ENCODE results near the gene CCL25. TPM values are rescaled to one million over a fixed set of nuclear protein-coding genes. Genes with fewer than 3 reads are reported as not detected.

The CCL25 gene
- total and polyA plus RNA-seq, 9 of the 15 experiments (the other 6 are each of a cell fraction or from before 2014, with no cell fraction given): 0.15 TPM; not detected in 8

DNA sequence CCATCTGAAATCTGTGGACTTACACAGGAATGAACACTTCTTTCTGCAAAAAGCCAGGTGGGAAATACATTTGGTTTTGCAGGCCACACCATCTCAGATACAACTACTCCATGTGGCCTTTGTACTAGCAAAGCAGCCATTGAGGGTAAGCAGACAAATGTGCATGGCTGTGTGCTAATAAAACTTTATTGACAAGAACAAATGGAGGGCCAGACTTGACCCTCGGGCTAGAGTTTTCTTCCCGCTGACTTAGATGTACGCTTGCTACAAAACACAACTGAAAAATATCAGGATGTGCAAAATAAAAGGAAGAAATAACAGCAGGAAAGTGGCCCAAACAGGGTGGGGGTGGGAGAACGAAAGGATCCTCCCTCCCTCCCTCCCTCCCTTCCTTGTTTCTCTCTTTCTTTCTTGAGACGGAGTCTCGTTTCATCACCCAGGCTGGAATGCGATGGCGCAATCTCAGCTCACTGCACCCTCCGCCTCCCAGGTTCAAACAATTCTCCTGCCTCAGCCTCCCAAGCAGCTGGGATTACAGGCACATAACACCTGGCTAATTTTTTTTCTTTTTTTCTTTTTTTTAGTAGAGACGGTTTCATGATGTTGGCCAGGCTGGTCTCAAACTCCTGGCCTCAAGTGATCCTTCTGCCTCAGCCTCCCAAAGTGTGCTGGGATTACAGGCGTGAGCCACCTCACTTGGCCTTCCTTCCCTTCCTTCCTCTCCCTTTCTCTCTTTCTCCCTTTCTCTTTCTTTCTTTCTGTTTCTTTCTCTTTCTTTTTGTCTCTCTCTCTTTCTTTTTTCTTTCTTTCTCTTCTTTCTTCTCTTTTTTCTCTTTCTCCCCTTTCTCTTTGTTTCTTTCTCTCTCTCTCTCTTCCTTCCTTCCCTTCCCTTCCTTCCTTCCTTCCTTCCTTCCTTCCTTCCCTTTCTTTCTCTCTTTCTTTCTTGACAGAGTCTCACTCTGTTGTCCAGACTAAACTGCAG, 29.3 kb downstream of the CCL25 start (continued):
- TF ChIP-seq, protein P1, sequence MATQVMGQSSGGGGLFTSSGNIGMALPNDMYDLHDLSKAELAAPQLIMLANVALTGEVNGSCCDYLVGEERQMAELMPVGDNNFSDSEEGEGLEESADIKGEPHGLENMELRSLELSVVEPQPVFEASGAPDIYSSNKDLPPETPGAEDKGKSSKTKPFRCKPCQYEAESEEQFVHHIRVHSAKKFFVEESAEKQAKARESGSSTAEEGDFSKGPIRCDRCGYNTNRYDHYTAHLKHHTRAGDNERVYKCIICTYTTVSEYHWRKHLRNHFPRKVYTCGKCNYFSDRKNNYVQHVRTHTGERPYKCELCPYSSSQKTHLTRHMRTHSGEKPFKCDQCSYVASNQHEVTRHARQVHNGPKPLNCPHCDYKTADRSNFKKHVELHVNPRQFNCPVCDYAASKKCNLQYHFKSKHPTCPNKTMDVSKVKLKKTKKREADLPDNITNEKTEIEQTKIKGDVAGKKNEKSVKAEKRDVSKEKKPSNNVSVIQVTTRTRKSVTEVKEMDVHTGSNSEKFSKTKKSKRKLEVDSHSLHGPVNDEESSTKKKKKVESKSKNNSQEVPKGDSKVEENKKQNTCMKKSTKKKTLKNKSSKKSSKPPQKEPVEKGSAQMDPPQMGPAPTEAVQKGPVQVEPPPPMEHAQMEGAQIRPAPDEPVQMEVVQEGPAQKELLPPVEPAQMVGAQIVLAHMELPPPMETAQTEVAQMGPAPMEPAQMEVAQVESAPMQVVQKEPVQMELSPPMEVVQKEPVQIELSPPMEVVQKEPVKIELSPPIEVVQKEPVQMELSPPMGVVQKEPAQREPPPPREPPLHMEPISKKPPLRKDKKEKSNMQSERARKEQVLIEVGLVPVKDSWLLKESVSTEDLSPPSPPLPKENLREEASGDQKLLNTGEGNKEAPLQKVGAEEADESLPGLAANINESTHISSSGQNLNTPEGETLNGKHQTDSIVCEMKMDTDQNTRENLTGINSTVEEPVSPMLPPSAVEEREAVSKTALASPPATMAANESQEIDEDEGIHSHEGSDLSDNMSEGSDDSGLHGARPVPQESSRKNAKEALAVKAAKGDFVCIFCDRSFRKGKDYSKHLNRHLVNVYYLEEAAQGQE (IDR thresholded peaks at IDR 0.05; ENCODE audit: borderline replicate concordance): no peak
- TF ChIP-seq, protein P1 (CRISPR knock-in tag; IDR thresholded peaks at IDR 0.05; ENCODE audit: low read depth): no peak
- TF ChIP-seq NR4A1 (CRISPR knock-in tag; IDR thresholded peaks at IDR 0.05): no peak
- no peak for TF ChIP-seq NR4A1 (tag; IDR thresholded peaks at IDR 0.05)
- TF ChIP-seq POLR2AphosphoS2 (IDR thresholded peaks at IDR 0.05; ENCODE audit: low read length): no peak
- no peak for TF ChIP-seq EGR1 (conservative IDR thresholded peaks at IDR 0.05)
- TF ChIP-seq CCAR2 (IDR thresholded peaks at IDR 0.05; ENCODE audit: low read depth, low read length): no peak
- TF ChIP-seq, protein P2, sequence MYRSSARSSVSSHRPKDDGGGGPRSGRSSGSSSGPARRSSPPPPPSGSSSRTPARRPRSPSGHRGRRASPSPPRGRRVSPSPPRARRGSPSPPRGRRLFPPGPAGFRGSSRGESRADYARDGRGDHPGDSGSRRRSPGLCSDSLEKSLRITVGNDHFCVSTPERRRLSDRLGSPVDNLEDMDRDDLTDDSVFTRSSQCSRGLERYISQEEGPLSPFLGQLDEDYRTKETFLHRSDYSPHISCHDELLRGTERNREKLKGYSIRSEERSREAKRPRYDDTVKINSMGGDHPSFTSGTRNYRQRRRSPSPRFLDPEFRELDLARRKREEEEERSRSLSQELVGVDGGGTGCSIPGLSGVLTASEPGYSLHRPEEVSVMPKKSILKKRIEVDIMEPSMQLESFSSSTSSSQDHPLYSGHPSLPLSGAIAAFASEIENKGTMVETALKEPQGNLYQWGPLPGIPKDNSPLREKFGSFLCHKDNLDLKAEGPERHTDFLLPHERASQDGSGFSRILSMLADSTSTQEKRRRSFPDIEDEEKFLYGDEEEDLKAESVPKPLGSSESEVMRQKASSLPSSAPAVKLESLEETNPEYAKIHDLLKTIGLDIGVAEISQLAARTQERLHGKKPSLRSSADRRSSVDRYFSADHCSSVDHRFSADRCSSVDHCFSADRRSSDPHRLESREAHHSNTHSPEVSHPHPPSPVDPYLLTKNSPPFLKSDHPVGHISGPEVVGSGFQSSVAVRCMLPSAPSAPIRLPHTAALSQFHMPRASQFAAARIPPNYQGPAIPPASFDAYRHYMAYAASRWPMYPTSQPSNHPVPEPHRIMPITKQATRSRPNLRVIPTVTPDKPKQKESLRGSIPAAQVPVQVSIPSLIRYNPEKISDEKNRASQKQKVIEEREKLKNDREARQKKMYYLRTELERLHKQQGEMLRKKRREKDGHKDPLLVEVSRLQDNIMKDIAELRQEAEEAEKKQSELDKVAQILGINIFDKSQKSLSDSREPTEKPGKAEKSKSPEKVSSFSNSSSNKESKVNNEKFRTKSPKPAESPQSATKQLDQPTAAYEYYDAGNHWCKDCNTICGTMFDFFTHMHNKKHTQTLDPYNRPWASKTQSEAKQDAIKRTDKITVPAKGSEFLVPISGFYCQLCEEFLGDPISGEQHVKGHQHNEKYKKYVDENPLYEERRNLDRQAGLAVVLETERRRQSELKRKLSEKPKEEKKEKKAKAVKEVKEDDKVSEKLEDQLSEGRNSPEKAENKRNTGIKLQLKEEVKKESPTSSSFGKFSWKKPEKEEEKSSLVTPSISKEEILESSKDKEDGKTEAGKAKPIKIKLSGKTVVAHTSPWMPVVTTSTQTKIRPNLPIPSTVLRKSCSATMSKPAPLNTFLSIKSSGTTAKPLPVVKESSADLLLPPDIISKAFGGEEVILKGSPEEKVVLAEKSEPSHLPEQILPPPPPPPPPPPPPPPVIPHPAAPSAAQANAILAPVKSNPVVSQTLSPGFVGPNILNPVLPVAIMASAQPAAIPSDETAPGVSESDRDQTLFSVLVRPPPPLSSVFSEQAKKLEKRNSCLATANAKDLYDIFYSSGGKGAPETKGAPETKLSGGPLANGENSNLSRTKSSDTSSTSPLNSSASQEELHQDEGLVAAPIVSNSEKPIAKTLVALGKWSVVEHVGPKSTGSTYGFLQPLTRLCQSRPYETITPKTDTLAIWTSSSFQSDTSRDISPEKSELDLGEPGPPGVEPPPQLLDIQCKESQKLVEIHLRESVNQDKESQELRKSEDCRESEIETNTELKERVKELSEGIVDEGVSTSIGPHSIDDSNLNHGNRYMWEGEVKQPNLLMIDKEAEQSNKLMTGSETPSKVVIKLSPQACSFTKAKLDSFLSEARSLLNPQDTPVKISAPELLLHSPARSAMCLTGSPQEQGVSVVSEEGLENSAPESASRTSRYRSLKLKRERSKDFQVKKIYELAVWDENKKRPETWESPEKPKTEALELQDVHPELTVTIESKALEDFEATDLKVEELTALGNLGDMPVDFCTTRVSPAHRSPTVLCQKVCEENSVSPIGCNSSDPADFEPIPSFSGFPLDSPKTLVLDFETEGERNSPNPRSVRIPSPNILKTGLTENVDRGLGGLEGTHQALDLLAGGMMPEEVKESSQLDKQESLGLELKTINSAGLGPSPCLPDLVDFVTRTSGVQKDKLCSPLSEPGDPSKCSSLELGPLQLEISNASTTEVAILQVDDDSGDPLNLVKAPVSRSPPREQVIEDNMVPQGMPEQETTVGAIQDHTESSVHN (IDR thresholded peaks at IDR 0.05; ENCODE audit: borderline replicate concordance in 1 of 2, low read depth in 1 of 2): 0 out of 4 replicates have a peak, but pooled peaks of 1 of the 2 experiments have one; percentile 25
- TF ChIP-seq HDAC8 (tag; IDR thresholded peaks at IDR 0.05): no peak
- TF ChIP-seq BRD4 (IDR thresholded peaks at IDR 0.05): no peak
- TF ChIP-seq MECOM (CRISPR knock-in tag; IDR thresholded peaks at IDR 0.05): no peak
